ENCODE measurements around the gene ENTHD1. TPM values are rescaled to one million over a fixed set of nuclear protein-coding genes. Genes with fewer than 3 reads are reported as not detected.

The ENTHD1 gene
- total and polyA plus RNA-seq, 10 donors = 0.09 to 0.59 (median 0.14) TPM; not detected in 5

- intact Hi-C loops (cut with DNase I; ENCODE audit: low total_unique reads) = no loop called here
- WGBS, 5 donors = 93 to 96% (median 94%) methylated on average over 8 to 12 of the region's 12 CpGs
- DNase-seq = no peak
- H3K4me3 ChIP-seq = no peak overlapping the region
- peaks cover 0 to 2% (median 0%) of the 10 kb centered on the region in 6 donors for H3K4me1 ChIP-seq
- no peaks in the 10 kb centered on the region for H3K9me3 ChIP-seq
- TF ChIP-seq POLR2AphosphoS5 (IDR thresholded peaks at IDR 0.05) = no peak
- TF ChIP-seq CTCF (IDR thresholded peaks at IDR 0.05 in 8 of 11, conservative IDR thresholded peaks at IDR 0.05 in 3 of 11) = no peak
- TF ChIP-seq POLR2A (IDR thresholded peaks at IDR 0.05) = no peak
- H3K27ac ChIP-seq = no peak overlapping the region
- H3K27me3 ChIP-seq (replicated peaks in 1 of 7) = peaks cover 0 to 31% (median 0%) of the 10 kb centered on the region in 7 donors
- no peaks in the 10 kb centered on the region for H3K36me3 ChIP-seq
Measured at GRCh38 chr22:39705386-39705785, 188.2 kb downstream of the ENTHD1 start.

DNA sequence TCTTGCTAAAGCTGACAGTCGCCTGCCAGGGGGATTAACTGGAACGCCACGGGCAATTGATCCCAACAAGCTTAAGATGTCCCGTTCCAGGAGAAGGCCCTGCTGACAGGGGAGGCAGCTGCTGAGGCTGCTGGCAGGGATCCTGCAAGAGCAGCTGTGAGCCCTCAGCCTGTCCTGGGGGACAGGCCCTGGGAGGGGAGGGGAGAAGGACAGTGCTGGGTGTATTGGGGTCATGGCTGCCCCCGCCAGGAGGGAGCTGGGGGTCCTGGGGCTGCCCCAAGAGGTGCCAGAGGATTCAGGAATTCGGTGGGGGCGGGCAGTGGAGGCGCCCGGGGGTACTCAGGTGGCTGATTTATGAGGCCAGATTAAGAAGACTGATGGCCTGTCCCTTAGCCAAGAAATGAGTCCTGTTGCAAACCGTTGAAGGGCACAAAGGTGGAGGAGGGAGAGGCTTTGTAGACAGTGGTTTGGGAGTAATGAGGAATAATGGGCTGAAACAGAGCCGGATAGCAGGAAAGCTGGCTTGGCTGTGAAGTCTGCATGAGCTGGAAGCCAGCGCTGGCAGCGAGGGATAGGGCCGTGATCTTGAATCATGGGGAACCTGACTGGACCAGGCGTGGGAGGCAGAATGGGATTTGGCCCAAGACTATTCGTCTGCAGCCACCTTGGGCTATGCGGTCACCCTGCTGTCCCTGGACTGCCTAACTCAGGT lies 189.5 kb downstream of the ENTHD1 start:
- H3K4me1 ChIP-seq = no peaks in the 10 kb centered on the region
- H3K27ac ChIP-seq = no peak overlapping the region
- peaks cover 0 to 33% (median 0%) of the 10 kb centered on the region in 7 donors for H3K27me3 ChIP-seq (replicated peaks in 1 of 7)
- no peaks in the 10 kb centered on the region for H3K9me3 ChIP-seq
- TF ChIP-seq CTCF (IDR thresholded peaks at IDR 0.05 in 8 of 11, conservative IDR thresholded peaks at IDR 0.05 in 3 of 11) = no peak
- TF ChIP-seq POLR2AphosphoS5 (IDR thresholded peaks at IDR 0.05) = peak in 1 of 3 donors; percentile 28
- no peaks in the 10 kb centered on the region for H3K36me3 ChIP-seq
- WGBS, 5 donors = 71 to 79% (median 75%) methylated on average over 17 of the region's 17 CpGs
- DNase-seq = no peak
- no peak overlapping the region for H3K4me3 ChIP-seq
- intact Hi-C loops (cut with DNase I; ENCODE audit: low total_unique reads) = no loop called here

GRCh38 chr22:39703091-39703490 lies 190.5 kb downstream of the ENTHD1 start:
- DNase-seq = no peak
- H3K4me3 ChIP-seq = no peak overlapping the region
- no peaks in the 10 kb centered on the region for H3K9me3 ChIP-seq
- H3K27ac ChIP-seq = no peak overlapping the region
- TF ChIP-seq POLR2A (IDR thresholded peaks at IDR 0.05) (no peak), CTCF (IDR thresholded peaks at IDR 0.05 in 8 of 11, conservative IDR thresholded peaks at IDR 0.05 in 3 of 11) (no peak), POLR2AphosphoS5 (IDR thresholded peaks at IDR 0.05) (no peak)
- no peaks in the 10 kb centered on the region for H3K36me3 ChIP-seq
- no peaks in the 10 kb centered on the region for H3K4me1 ChIP-seq
- whole genome bisulfite sequencing, 5 donors = 79 to 94% (median 85%) methylated on average over 8 of the region's 8 CpGs
- intact Hi-C loops (cut with DNase I; ENCODE audit: low total_unique reads) = no loop called here
- H3K27me3 ChIP-seq (replicated peaks in 1 of 7) = peaks cover 0 to 25% (median 0%) of the 10 kb centered on the region in 7 donors

GRCh38 chr22:39700565-39700964 lies 193.0 kb downstream of the ENTHD1 start:
- Histone ChIP-seq H3K27ac (no peak overlapping the region), H3K27me3 (replicated peaks in 1 of 7) (peaks cover 0 to 32% (median 4%) of the 10 kb centered on the region in 7 donors), H3K36me3 (no peaks in the 10 kb centered on the region), H3K4me3 (no peak overlapping the region), H3K9me3 (no peaks in the 10 kb centered on the region), H3K4me1 (no peaks in the 10 kb centered on the region)
- 61 to 86% (median 81%) methylated on average over 6 to 7 of the region's 7 CpGs for WGBS, 5 donors
- TF ChIP-seq POLR2AphosphoS5 (IDR thresholded peaks at IDR 0.05) = no peak
- no peak for TF ChIP-seq CTCF (IDR thresholded peaks at IDR 0.05 in 8 of 11, conservative IDR thresholded peaks at IDR 0.05 in 3 of 11)
- no peak for TF ChIP-seq POLR2A (IDR thresholded peaks at IDR 0.05)
- DNase-seq = no peak
- intact Hi-C loops (cut with DNase I; ENCODE audit: low total_unique reads) = no loop called here
